Measurements from ENCODE around the gene DLG2. TPM values are rescaled to one million over a fixed set of nuclear protein-coding genes. Genes with fewer than 3 reads are reported as not detected.

Gene DLG2
- total and polyA plus RNA-seq, 2 of the 8 experiments (the other 6 are each of a cell fraction or from before 2014, with no cell fraction given), result 1.7 to 14.3 TPM

DNA sequence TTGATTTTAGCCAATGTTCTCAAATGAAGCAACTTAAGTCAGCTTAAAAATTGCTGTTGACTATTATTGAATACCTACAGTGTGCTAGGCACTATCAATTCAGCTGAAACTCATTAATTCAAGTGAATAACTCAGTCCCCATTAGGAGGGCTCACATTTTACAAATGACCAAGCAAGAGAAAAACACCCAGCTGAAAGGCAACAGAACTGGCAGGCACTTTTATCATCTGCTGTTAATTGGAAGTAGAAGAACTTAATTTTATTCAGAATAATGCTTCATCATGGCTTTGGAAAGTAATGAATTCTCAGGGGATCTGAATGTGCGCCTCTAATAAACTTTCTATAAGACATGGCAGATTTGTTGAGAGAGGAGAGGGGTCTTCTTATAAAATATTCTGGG is 1066.9 kb downstream of the DLG2 start:
- Histone ChIP-seq H2BK12ac (ENCODE audit: low read depth, low read length) (no peak overlapping the region), H3K36me3 (ENCODE audit: control insufficient read depth in 2 of 4, insufficient read depth in 4 of 4, low read length in 3 of 4) (no peaks in the 10 kb centered on the region), H2AK5ac (ENCODE audit: low read depth, low read length) (no peak overlapping the region), H3K79me1 (ENCODE audit: low read depth, low read length) (no peaks in the 10 kb centered on the region), H3K4me2 (ENCODE audit: insufficient read depth in 1 of 2, low read depth in 2 of 2, low read length in 2 of 2) (no peak overlapping the region), H4K91ac (replicated peaks; ENCODE audit: insufficient read length, low read length) (no peak overlapping the region), H3K79me2 (ENCODE audit: control insufficient read depth in 1 of 2, insufficient read depth in 2 of 2, low read length in 2 of 2) (no peaks in the 10 kb centered on the region), H3K14ac (ENCODE audit: insufficient read length) (no peak overlapping the region), H2BK120ac (replicated peaks; ENCODE audit: low read depth, low read length) (no peak overlapping the region), H3K4me1 (replicated peaks in 1 of 4; ENCODE audit: control insufficient read depth in 3 of 4, insufficient read depth in 4 of 4, low read length in 3 of 4) (no peaks in the 10 kb centered on the region), H3K4ac (replicated peaks; ENCODE audit: insufficient read length, low read depth, low read length) (no peak overlapping the region), H3K56ac (replicated peaks; ENCODE audit: insufficient read length, low read depth, low read length) (no peak overlapping the region), H4K8ac (ENCODE audit: extremely low read depth, insufficient read depth, low read length) (no peak overlapping the region), H4K5ac (ENCODE audit: insufficient read length, low read depth, low read length) (no peak overlapping the region), H3K27ac (ENCODE audit: low read depth, low read length) (no peak overlapping the region), H3K18ac (ENCODE audit: extremely low read depth, low read length) (no peak overlapping the region), H3K27me3 (replicated peaks in 1 of 4; ENCODE audit: control insufficient read depth in 3 of 4, extremely low read depth in 1 of 4, insufficient read depth in 3 of 4, low read length in 3 of 4) (no peaks in the 10 kb centered on the region), H4K20me1 (replicated peaks in 1 of 2; ENCODE audit: control insufficient read depth in 1 of 2, insufficient read depth in 2 of 2, low read length in 2 of 2) (no peaks in the 10 kb centered on the region), H3K23me2 (ENCODE audit: low read depth, low read length) (no peaks in the 10 kb centered on the region; the same call in 1 of the 2 replicates), H2BK15ac (ENCODE audit: low read length) (no peak overlapping the region), H3K9me3 (ENCODE audit: insufficient read depth in 2 of 2, low read depth in 1 of 2, low read length in 1 of 2) (no peaks in the 10 kb centered on the region), H3K23ac (ENCODE audit: insufficient read length) (no peak overlapping the region), H3K9ac (replicated peaks in 1 of 4; ENCODE audit: extremely low read depth in 1 of 4, low read depth in 3 of 4, low read length in 3 of 4) (no peak overlapping the region), H3K4me3 (ENCODE audit: extremely low read depth in 1 of 4, insufficient read depth in 2 of 4, low read depth in 3 of 4, low read length in 4 of 4) (no peak overlapping the region), H2BK20ac (ENCODE audit: low read length) (no peak overlapping the region), H2BK5ac (ENCODE audit: low read depth, low read length) (no peak overlapping the region), H2AFZ (ENCODE audit: low read length) (no peak overlapping the region)
- POLR2A ChIA-PET (ENCODE audit: partially characterized antibody), result interaction anchor here (1.0 kb wide), 1 partner anchor 160 kb away, joined by 3 read pairs; no protein-coding TSS in a partner anchor
- FAIRE-seq, result no peak
- 96% methylated on average over 1 of the region's 1 CpG; no CpG with 5 or more reads in 1 of the 2 experiments for WGBS, 2 experiments (ENCODE audit: extremely low coverage in 1 of 2, insufficient coverage in 1 of 2, insufficient read length in 1 of 2, insufficient replicate concordance in 2 of 2, low coverage in 1 of 2, low lambda C conversion rate in 2 of 2, missing lambda C conversion rate in 1 of 2)
- DNase-seq (ENCODE audit: low read depth in 1 of 2, low spot score in 2 of 2), result no peak
- CTCF ChIA-PET (ENCODE audit: partially characterized antibody), result interaction anchor here (0.7 to 9.8 kb wide), 15 partner anchors 8 to 174 kb away, joined by 3 to 100 read pairs (median 6); no protein-coding TSS in a partner anchor
- TF ChIP-seq CHD1 (IDR thresholded peaks at IDR 0.05; ENCODE audit: low read depth, low read length), result no peak
- no peak for TF ChIP-seq TCF12 (IDR thresholded peaks at IDR 0.05; ENCODE audit: low read depth, low read length)
- TF ChIP-seq TEAD4 (IDR thresholded peaks at IDR 0.05; ENCODE audit: low read depth, low read length), result no peak
- no peak for TF ChIP-seq BRCA1 (IDR thresholded peaks at IDR 0.05; ENCODE audit: low read depth, low read length)
- TF ChIP-seq, protein P1, sequence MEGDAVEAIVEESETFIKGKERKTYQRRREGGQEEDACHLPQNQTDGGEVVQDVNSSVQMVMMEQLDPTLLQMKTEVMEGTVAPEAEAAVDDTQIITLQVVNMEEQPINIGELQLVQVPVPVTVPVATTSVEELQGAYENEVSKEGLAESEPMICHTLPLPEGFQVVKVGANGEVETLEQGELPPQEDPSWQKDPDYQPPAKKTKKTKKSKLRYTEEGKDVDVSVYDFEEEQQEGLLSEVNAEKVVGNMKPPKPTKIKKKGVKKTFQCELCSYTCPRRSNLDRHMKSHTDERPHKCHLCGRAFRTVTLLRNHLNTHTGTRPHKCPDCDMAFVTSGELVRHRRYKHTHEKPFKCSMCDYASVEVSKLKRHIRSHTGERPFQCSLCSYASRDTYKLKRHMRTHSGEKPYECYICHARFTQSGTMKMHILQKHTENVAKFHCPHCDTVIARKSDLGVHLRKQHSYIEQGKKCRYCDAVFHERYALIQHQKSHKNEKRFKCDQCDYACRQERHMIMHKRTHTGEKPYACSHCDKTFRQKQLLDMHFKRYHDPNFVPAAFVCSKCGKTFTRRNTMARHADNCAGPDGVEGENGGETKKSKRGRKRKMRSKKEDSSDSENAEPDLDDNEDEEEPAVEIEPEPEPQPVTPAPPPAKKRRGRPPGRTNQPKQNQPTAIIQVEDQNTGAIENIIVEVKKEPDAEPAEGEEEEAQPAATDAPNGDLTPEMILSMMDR (IDR thresholded peaks at IDR 0.05; ENCODE audit: control extremely low read depth in 1 of 3, insufficient read depth in 1 of 3, low read depth in 1 of 3, low read length in 3 of 3), result no peak
